ENCODE measurements around the gene PABPN1L.

DNA sequence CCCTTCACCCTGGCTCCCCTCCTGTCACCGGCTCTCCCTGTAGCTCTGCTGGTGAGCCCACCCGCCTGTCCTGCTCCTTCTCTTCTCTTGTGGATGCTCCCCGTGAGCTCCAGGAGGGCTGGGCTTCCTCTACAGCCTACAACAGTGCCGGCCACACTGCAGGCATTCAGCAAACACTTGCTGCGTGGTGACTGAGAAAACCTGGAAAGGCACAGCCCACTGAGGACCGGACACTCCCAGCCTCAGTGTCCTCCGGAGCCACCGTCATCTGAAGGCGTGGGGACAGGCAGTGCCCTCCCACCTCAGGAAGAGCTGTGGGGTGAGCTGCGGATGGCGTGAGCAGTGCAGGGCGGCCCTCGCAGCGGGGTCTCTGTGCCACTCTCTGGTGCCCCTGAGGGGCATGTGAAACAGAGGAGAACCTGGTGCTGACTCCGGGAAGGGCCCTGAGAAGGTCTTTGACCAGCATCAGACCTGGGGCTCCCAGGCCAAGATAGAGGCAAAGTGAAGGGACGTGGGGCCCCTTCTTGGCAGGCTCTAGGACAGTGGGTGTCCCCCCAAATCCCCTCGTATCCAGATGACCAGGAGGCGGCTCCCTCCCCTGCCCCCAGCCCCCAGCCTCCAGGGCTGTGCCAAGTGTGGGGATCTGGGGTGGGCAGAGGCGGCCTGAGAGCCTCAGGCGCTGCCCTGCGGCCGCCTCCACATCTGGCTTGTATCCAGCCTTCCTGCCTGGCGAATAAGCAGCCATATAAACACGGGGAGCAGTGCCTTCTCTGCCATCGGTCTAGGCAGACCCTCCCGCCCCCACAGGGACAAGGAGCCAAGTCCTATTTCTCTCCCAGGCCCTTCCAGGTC, 44.0 kb upstream of the PABPN1L start:
- TF ChIP-seq, protein P1, sequence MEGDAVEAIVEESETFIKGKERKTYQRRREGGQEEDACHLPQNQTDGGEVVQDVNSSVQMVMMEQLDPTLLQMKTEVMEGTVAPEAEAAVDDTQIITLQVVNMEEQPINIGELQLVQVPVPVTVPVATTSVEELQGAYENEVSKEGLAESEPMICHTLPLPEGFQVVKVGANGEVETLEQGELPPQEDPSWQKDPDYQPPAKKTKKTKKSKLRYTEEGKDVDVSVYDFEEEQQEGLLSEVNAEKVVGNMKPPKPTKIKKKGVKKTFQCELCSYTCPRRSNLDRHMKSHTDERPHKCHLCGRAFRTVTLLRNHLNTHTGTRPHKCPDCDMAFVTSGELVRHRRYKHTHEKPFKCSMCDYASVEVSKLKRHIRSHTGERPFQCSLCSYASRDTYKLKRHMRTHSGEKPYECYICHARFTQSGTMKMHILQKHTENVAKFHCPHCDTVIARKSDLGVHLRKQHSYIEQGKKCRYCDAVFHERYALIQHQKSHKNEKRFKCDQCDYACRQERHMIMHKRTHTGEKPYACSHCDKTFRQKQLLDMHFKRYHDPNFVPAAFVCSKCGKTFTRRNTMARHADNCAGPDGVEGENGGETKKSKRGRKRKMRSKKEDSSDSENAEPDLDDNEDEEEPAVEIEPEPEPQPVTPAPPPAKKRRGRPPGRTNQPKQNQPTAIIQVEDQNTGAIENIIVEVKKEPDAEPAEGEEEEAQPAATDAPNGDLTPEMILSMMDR (IDR thresholded peaks at IDR 0.05; ENCODE audit: insufficient read depth, low read length, poor library complexity, severe bottlenecking) = no peak
- no peak for TF ChIP-seq EZH2phosphoT487 (conservative IDR thresholded peaks at IDR 0.05; ENCODE audit: low read length)
